Measurements from ENCODE around the gene PLEKHJ1. TPM values are rescaled to one million over a fixed set of nuclear protein-coding genes. Genes with fewer than 3 reads are reported as not detected.

The PLEKHJ1 gene
- total RNA-seq, 1 experiment from 2014 or later, result 73.7 TPM

DNA sequence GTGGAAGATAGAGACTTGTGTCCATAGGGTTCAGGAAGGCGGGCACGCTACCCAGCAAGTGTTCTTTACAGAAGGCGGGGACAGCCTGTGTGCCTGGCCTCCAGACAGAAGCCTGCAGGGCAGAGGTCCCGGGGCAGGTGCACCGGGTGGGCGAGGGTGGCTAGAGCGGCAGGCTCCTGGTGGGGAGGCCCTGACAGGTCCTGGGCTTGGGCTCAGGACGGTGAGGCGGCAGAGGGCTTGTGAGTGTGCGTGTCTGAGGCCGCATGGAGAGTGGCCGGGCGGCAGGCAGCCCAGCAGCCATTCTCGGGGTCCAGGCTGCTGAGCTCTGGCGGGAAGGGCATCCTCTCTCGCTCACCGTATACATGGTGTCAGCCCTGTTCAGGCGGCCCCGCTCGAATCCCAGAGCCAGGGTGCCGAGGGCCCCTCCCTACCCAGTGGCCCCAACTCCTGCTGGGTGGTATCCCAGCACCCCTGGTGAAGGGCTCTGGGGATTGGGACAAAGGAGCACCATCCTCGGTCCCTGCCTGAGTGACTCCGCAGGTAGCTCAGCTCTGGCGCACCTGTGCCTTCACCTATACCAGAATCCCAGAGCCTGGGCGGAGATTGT lies 10.0 kb upstream of the PLEKHJ1 start:
- Histone ChIP-seq H3K9me3 (ENCODE audit: low read depth, low read length, poor library complexity, severe bottlenecking) (no peaks in the 10 kb centered on the region), H3K27me3 (replicated peaks; ENCODE audit: insufficient read depth, low read depth, low read length, poor library complexity) (no peaks in the 10 kb centered on the region), H3K36me3 (ENCODE audit: insufficient read depth, low read length, poor library complexity, severe bottlenecking) (peaks cover 57% of the 10 kb centered on the region), H3K27ac (ENCODE audit: low read depth, low read length, poor library complexity, severe bottlenecking) (no peak overlapping the region), H3K4me3 (ENCODE audit: low read depth, low read length, poor library complexity, severe bottlenecking) (no peak overlapping the region), H3K4me1 (ENCODE audit: insufficient read depth, low read length, poor library complexity, severe bottlenecking) (peaks cover 3% of the 10 kb centered on the region)
- BruUV-seq (replicated peaks), result no TSS peak
- ChIA-PET POLR2A (ENCODE audit: low non-redundant PET) (no interaction called here), CTCF (no interaction called here)
- TF ChIP-seq, protein P1, sequence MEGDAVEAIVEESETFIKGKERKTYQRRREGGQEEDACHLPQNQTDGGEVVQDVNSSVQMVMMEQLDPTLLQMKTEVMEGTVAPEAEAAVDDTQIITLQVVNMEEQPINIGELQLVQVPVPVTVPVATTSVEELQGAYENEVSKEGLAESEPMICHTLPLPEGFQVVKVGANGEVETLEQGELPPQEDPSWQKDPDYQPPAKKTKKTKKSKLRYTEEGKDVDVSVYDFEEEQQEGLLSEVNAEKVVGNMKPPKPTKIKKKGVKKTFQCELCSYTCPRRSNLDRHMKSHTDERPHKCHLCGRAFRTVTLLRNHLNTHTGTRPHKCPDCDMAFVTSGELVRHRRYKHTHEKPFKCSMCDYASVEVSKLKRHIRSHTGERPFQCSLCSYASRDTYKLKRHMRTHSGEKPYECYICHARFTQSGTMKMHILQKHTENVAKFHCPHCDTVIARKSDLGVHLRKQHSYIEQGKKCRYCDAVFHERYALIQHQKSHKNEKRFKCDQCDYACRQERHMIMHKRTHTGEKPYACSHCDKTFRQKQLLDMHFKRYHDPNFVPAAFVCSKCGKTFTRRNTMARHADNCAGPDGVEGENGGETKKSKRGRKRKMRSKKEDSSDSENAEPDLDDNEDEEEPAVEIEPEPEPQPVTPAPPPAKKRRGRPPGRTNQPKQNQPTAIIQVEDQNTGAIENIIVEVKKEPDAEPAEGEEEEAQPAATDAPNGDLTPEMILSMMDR (conservative IDR thresholded peaks at IDR 0.05; ENCODE audit: low read depth, low read length), result no peak
- TF ChIP-seq EZH2 (IDR thresholded peaks at IDR 0.05; ENCODE audit: borderline replicate concordance, low read depth, low read length, poor library complexity, severe bottlenecking), result no peak
- DNase-seq (ENCODE audit: low spot score), result no peak
- intact Hi-C loops (cut with micrococcal nuclease; ENCODE audit: unreplicated experiment), result no loop called here

DNA sequence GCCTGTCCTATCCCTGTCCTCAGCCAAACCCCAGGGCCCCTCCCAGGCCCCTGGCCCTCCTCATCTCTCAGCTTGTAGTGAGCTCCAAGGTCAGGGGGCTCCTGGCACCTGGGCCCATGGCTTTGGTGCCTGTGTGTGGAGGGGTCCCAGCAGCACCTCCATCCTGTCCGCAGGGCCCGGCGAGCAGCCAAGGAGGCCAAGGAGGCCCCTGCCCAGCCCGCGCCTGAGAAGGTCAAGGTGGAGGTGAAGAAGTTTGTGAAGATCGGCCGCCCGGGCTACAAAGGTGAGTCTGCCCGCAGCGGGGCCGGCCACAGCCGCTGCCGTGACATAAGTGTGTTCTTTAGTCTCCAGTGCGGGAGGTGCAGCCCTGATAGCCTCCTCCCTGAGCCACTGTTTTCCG lies 9.1 kb upstream of the PLEKHJ1 start:
- no TSS peak for BruUV-seq (replicated peaks)
- DNase-seq (ENCODE audit: low spot score), result no peak
- Histone ChIP-seq H3K27ac (ENCODE audit: low read depth, low read length, poor library complexity, severe bottlenecking) (no peak overlapping the region), H3K4me1 (ENCODE audit: insufficient read depth, low read length, poor library complexity, severe bottlenecking) (peaks cover 9% of the 10 kb centered on the region), H3K9me3 (ENCODE audit: low read depth, low read length, poor library complexity, severe bottlenecking) (no peaks in the 10 kb centered on the region), H3K36me3 (ENCODE audit: insufficient read depth, low read length, poor library complexity, severe bottlenecking) (peaks cover 57% of the 10 kb centered on the region), H3K27me3 (replicated peaks; ENCODE audit: insufficient read depth, low read depth, low read length, poor library complexity) (no peaks in the 10 kb centered on the region), H3K4me3 (ENCODE audit: low read depth, low read length, poor library complexity, severe bottlenecking) (no peak overlapping the region)
- TF ChIP-seq EZH2 (IDR thresholded peaks at IDR 0.05; ENCODE audit: borderline replicate concordance, low read depth, low read length, poor library complexity, severe bottlenecking), result no peak
- TF ChIP-seq, protein P1 (conservative IDR thresholded peaks at IDR 0.05; ENCODE audit: low read depth, low read length), result no peak
- POLR2A ChIA-PET (ENCODE audit: low non-redundant PET), result no interaction called here
- intact Hi-C loops (cut with micrococcal nuclease; ENCODE audit: unreplicated experiment), result no loop called here
- CTCF ChIA-PET, result no interaction called here

DNA sequence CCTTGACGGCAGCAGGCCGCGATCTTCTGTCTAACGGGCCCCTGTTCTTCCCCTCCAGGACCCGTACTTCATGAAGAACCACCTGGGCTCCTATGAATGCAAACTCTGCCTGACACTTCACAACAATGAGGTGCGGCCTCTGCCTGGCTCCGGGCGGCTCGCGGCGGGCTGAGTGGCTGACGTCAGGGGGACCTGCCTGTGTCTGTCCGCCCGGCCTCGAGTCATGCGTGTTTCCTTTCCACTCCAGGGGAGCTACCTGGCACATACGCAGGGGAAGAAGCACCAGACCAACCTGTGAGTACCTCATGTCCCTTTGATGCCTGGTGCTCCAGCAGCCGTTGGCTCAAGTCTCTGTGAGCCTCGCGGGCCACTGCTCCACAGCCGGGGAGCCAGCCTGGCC lies 8.4 kb upstream of the PLEKHJ1 start:
- Histone ChIP-seq H3K4me1 (ENCODE audit: insufficient read depth, low read length, poor library complexity, severe bottlenecking) (peaks cover 16% of the 10 kb centered on the region), H3K27ac (ENCODE audit: low read depth, low read length, poor library complexity, severe bottlenecking) (no peak overlapping the region), H3K27me3 (replicated peaks; ENCODE audit: insufficient read depth, low read depth, low read length, poor library complexity) (no peaks in the 10 kb centered on the region), H3K36me3 (ENCODE audit: insufficient read depth, low read length, poor library complexity, severe bottlenecking) (peaks cover 57% of the 10 kb centered on the region), H3K4me3 (ENCODE audit: low read depth, low read length, poor library complexity, severe bottlenecking) (no peak overlapping the region), H3K9me3 (ENCODE audit: low read depth, low read length, poor library complexity, severe bottlenecking) (no peaks in the 10 kb centered on the region)
- CTCF ChIA-PET, result no interaction called here
- BruUV-seq (replicated peaks), result no TSS peak
- POLR2A ChIA-PET (ENCODE audit: low non-redundant PET), result interaction anchor here (0.6 kb wide), 1 partner anchor 486 kb away, joined by 3 read pairs; no protein-coding TSS in a partner anchor
- intact Hi-C loops (cut with micrococcal nuclease; ENCODE audit: unreplicated experiment), result no loop called here
- TF ChIP-seq, protein P1 (conservative IDR thresholded peaks at IDR 0.05; ENCODE audit: low read depth, low read length), result no peak
- TF ChIP-seq EZH2 (IDR thresholded peaks at IDR 0.05; ENCODE audit: borderline replicate concordance, low read depth, low read length, poor library complexity, severe bottlenecking), result no peak
- DNase-seq (ENCODE audit: low spot score), result no peak
